GM20000 (cell line): Measurements from ENCODE around the gene ROR1.

Source experiments
- DNase-seq: peaks from one replicate; pipeline ENCODE4 v3.0.0; 2012; ENCODE audit warnings: low spot score
- TF ChIP-seq, protein P1 (sequence below): IDR thresholded peaks from 2 replicates; pipeline ENCODE4 v1.5.1; 2012; ENCODE audit warnings: mild to moderate bottlenecking, control low read depth; ENCODE audit errors: extremely low read depth, missing control alignments

ROR1 gene

DNA sequence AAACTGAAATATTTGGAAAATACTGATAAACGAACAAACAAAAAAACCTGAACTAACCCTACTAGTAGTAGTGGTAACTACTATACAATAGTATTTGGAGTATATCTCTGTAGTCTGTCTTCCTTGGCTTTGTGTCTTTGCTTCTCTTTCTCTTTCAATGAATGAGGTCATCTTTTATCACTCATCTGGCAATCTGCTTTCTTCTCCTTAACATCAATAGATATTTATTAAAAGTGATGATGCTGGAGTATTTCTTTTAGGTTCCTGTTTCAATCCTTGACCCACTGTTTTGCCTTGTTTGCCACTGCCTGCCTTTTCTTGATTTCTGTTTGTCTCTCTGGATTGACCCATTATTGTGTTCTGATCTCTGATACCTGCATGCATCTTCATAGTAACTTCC lies 71.5 kb downstream of the ROR1 start:
- DNase-seq = no peak
- TF ChIP-seq, protein P1, sequence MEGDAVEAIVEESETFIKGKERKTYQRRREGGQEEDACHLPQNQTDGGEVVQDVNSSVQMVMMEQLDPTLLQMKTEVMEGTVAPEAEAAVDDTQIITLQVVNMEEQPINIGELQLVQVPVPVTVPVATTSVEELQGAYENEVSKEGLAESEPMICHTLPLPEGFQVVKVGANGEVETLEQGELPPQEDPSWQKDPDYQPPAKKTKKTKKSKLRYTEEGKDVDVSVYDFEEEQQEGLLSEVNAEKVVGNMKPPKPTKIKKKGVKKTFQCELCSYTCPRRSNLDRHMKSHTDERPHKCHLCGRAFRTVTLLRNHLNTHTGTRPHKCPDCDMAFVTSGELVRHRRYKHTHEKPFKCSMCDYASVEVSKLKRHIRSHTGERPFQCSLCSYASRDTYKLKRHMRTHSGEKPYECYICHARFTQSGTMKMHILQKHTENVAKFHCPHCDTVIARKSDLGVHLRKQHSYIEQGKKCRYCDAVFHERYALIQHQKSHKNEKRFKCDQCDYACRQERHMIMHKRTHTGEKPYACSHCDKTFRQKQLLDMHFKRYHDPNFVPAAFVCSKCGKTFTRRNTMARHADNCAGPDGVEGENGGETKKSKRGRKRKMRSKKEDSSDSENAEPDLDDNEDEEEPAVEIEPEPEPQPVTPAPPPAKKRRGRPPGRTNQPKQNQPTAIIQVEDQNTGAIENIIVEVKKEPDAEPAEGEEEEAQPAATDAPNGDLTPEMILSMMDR = no peak

DNA sequence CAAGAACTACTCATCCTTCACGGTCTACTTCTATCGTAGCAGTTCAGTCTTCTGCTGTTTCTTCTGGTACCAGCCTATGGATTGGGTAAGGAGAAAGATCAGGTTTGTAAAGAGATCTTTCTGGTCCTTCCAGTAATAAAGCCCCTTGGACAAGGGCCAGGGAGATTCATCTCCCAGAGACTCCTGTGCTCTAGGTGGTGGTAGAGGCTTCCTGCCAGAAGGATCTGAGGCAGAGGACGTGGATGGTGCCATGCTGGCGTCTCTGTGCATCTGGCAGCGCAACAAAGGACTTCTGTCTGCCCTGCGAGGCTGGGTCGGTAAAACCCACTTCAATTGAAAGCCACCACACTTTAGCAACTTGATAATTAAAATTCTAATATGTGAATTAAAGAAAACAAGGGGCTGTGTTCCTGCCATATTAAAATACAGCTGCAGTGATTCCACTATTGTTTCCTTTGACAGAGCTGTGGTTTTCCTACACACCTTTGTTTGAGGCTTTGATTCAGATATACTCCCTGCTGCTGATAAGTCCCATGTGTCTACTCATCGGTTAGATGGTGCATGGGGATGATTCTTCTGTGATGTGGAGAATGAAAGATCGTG lies 73.6 kb downstream of the ROR1 start:
- no peak for DNase-seq
- TF ChIP-seq, protein P1 = no peak

DNA sequence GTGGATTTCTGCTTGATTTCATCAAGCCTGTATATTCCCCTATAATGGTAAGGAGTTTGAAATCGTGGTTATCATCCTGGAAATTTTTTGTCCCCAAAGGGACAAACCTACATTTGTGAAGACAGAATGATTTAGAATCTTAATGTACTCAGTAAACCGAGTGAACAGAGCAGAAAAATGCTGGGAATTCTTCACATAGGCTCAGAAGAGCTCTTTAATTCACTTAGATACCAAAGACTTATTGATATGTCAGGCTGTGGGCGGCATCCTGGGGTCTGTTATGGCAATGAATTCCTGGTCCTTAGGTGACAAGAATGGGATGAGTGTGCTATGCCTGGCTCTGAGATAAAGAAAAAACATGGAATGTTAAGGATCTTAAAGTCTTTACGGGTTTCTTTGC lies 74.9 kb downstream of the ROR1 start:
- TF ChIP-seq, protein P1 = no peak
- DNase-seq = no peak

DNA sequence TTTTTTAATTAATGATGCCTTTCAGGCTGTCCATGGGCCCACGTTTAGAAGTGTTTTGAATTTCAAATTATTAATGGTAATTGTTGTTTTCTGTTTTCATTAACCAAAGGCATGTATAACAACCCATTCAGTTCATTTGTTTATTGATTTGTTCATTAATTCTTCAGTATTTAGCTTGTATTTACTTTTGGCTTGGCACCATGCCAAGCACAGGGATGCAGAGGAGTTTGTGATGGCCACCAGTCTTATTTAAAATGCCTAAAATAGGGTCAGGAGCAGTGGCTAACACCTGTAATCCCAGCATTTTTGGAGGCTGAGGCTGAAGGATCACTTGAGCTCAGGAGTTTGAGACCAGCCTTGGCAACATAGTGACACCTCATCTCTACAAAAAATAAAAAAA lies 75.3 kb downstream of the ROR1 start:
- TF ChIP-seq, protein P1 = no peak
- no peak for DNase-seq

DNA sequence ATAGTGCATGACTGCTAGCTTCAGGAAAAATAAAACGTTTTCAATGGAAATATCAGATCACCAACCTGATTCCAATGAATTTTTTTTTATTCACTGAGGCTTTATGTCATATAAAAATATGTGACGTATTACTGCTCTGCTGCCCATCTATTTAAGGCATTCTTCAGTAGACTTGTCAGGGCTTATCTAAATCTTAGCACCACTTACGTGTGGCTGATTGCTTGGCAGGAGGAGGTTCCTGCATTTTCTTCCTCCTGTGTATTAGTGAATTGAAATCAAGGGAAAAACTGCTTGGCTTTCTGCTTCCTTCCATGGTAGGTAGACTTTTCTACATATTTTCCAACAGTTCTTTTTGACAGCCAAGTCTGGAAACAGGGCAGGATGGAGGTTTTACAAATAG lies 80.3 kb downstream of the ROR1 start:
- no peak for DNase-seq
- TF ChIP-seq, protein P1 = no peak

DNA sequence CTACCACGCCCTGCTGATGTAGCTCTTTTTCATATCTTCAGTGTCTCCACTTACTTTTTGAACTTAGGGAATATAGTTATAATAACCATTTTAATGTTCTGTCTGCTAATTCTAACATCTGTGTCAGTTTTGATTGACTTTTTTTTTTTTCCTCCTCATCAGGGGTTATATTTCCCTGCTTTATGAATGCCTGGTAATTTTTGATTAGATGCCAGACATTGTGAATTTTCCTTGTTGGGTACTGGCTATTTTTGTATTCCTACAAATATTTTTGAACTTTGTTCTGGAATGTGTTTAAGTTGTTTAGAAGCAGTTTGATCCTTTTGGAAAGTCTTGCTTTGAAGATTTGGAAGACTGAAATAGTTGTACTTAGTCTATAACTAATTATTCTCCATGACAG lies 82.1 kb downstream of the ROR1 start:
- TF ChIP-seq, protein P1 = no peak
- DNase-seq = no peak

DNA sequence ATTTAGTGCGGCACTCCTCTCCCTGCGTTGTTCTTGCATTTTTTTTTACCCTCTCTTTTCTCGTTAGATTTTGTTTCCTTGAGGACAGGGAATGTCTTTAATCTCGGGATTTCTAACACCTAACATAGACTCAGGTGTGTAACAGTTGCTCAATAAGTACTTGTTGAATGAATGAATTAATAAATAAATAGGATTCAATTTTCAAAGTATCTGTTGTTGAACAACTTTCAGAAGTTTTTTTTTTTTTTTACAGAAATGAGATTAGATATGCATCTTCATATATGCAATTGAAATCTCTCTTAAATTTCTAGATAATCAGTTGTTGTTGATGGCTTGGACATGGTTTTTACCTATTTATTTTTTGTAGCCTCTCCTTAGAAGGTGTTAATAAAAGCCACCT lies 83.1 kb downstream of the ROR1 start:
- DNase-seq = no peak
- TF ChIP-seq, protein P1 = no peak
